GM19455 (cell line): ENCODE data around the gene OR4K17.
"Not testable (repeated sequence)": the region's sequence is repeated elsewhere in the genome, so short reads cannot be mapped to it uniquely, and the experiment has no call there.

Source experiments
- ATAC-seq: cut with Tn5 transposase; IDR thresholded peaks from one replicate; pipeline ENCODE4 v1.9.1; 2021; ENCODE audit not compliant: unreplicated experiment

The OR4K17 gene

GRCh38 chr14:20110438-20110837 lies at the start of gene OR4K17:
OR4K17 (plus strand) TSS chr14:20110739; CDS start chr14:20117500, 6,761 bp downstream.
- ATAC-seq: no peak

- no peak for ATAC-seq
These were observed 18.5 kb upstream of the OR4K17 start for GRCh38 chr14:20092050-20092449.

GRCh38 chr14:20093442-20093841 lies 17.1 kb upstream of the OR4K17 start:
- no peak for ATAC-seq

GRCh38 chr14:20098926-20099770 lies 11.4 kb upstream of the OR4K17 start:
- not testable (repeated sequence) for ATAC-seq

GRCh38 chr14:20112321-20112720 lies 1.8 kb downstream of the OR4K17 start:
- ATAC-seq: no peak

- no peak for ATAC-seq
These were observed 6.2 kb downstream of the OR4K17 start for GRCh38 chr14:20116748-20117147.

- no peak for ATAC-seq
These were observed 8.3 kb downstream of the OR4K17 start for GRCh38 chr14:20118795-20119194.

- no peak for ATAC-seq
These were observed 28.0 kb downstream of the OR4K17 start, which contains the start of gene OR4N5 for GRCh38 chr14:20138520-20138919. OR4N5 (plus strand) TSS chr14:20138820; CDS start chr14:20143736, 4,916 bp downstream.

GRCh38 chr14:20143911-20144310 lies 33.4 kb downstream of the OR4K17 start:
- no peak for ATAC-seq

GRCh38 chr14:20144820-20145219 lies 34.3 kb downstream of the OR4K17 start:
- ATAC-seq: no peak

- no peak for ATAC-seq
These were observed 53.9 kb downstream of the OR4K17 start for GRCh38 chr14:20164462-20164861.

GRCh38 chr14:20167091-20167490 lies 56.6 kb downstream of the OR4K17 start:
- no peak for ATAC-seq

GRCh38 chr14:20169852-20170251 lies 59.3 kb downstream of the OR4K17 start:
- not testable (repeated sequence) for ATAC-seq
